Measurements from ENCODE around the gene CFAP206. TPM values are rescaled to one million over a fixed set of nuclear protein-coding genes. Genes with fewer than 3 reads are reported as not detected.

CFAP206 gene
- total and polyA plus RNA-seq, 2 donors (not counting 1 experiment from before 2014, with no cell fraction given): not detected

- H3K27me3 ChIP-seq (replicated peaks in 1 of 4; ENCODE audit: control extremely low read depth in 1 of 4, control insufficient read depth in 3 of 4, insufficient read depth in 4 of 4, low read length in 3 of 4): no peaks in the 10 kb centered on the region
- H3K4me3 ChIP-seq (ENCODE audit: control extremely low read depth in 1 of 5, extremely low read depth in 1 of 5, insufficient read depth in 1 of 5, low read depth in 2 of 5, low read length in 4 of 5): no peak overlapping the region
- WGBS (ENCODE audit: insufficient coverage): 56% methylated on average over 1 of the region's 3 CpGs
- Mint-ChIP-seq H3K27ac (no peak overlapping the region), H3K9me3 (ENCODE audit: insufficient read depth) (no peaks in the 10 kb centered on the region), H3K4me1 (no peaks in the 10 kb centered on the region), H3K4me3 (no peak overlapping the region), H3K27me3 (peaks cover 21% of the 10 kb centered on the region)
- TF ChIP-seq CTCF (IDR thresholded peaks at IDR 0.05) (no peak), EZH2 (IDR thresholded peaks at IDR 0.05; ENCODE audit: borderline replicate concordance, insufficient read depth, low read depth, low read length, poor library complexity, severe bottlenecking) (no peak)
- POLR2A ChIA-PET: no interaction called here
- H2AFZ ChIP-seq (ENCODE audit: insufficient read depth, low read depth, low read length, poor library complexity, severe bottlenecking): no peak overlapping the region
- H3K79me2 ChIP-seq (ENCODE audit: control insufficient read depth, insufficient read depth, low read length): no peaks in the 10 kb centered on the region
- no peak overlapping the region for H3K9ac ChIP-seq (ENCODE audit: low read length)
- H3K9me3 ChIP-seq (ENCODE audit: control extremely low read depth in 1 of 3, control insufficient read depth in 2 of 3, insufficient read depth in 1 of 3, low read length in 2 of 3): peaks cover 0 to 3% (median 1%) of the 10 kb centered on the region in 3 donors
- H4K20me1 ChIP-seq (ENCODE audit: control insufficient read depth, insufficient read depth, low read length, poor library complexity, severe bottlenecking): no peaks in the 10 kb centered on the region
- no peaks in the 10 kb centered on the region for H3K36me3 ChIP-seq (replicated peaks in 1 of 2; ENCODE audit: control extremely low read depth in 1 of 2, control insufficient read depth in 1 of 2, extremely low read depth in 1 of 2, insufficient read depth in 2 of 2, low read length in 1 of 2)
- ATAC-seq (ENCODE audit: low read depth): no peak
- no peak overlapping the region for H3K27ac ChIP-seq (ENCODE audit: low read length in 2 of 2)
- H3K4me2 ChIP-seq (replicated peaks; ENCODE audit: low read depth, low read length, poor library complexity, severe bottlenecking): no peak overlapping the region
- no peak for DNase-seq
- CTCF ChIA-PET: no interaction called here
- intact Hi-C loops (cut with micrococcal nuclease): no loop called here
- H3K4me1 ChIP-seq (ENCODE audit: control insufficient read depth in 2 of 2, insufficient read depth in 2 of 2, low read length in 2 of 2): no peaks in the 10 kb centered on the region
These were observed 22.7 kb downstream of the CFAP206 start for GRCh38 chr6:87430499-87430898.

- no peak for TF ChIP-seq CTCF (IDR thresholded peaks at IDR 0.05)
- TF ChIP-seq EZH2 (IDR thresholded peaks at IDR 0.05; ENCODE audit: borderline replicate concordance, insufficient read depth, low read depth, low read length, poor library complexity, severe bottlenecking): no peak
- Histone ChIP-seq H3K27ac (ENCODE audit: low read length in 2 of 2) (no peak overlapping the region), H3K4me2 (replicated peaks; ENCODE audit: low read depth, low read length, poor library complexity, severe bottlenecking) (no peak overlapping the region), H4K20me1 (ENCODE audit: control insufficient read depth, insufficient read depth, low read length, poor library complexity, severe bottlenecking) (no peaks in the 10 kb centered on the region), H3K36me3 (replicated peaks in 1 of 2; ENCODE audit: control extremely low read depth in 1 of 2, control insufficient read depth in 1 of 2, extremely low read depth in 1 of 2, insufficient read depth in 2 of 2, low read length in 1 of 2) (no peaks in the 10 kb centered on the region), H3K27me3 (replicated peaks in 1 of 4; ENCODE audit: control extremely low read depth in 1 of 4, control insufficient read depth in 3 of 4, insufficient read depth in 4 of 4, low read length in 3 of 4) (no peaks in the 10 kb centered on the region), H3K9me3 (ENCODE audit: control extremely low read depth in 1 of 3, control insufficient read depth in 2 of 3, insufficient read depth in 1 of 3, low read length in 2 of 3) (peaks cover 0 to 5% (median 1%) of the 10 kb centered on the region in 3 donors), H2AFZ (ENCODE audit: insufficient read depth, low read depth, low read length, poor library complexity, severe bottlenecking) (no peak overlapping the region), H3K79me2 (ENCODE audit: control insufficient read depth, insufficient read depth, low read length) (no peaks in the 10 kb centered on the region), H3K9ac (ENCODE audit: low read length) (no peak overlapping the region), H3K4me3 (ENCODE audit: control extremely low read depth in 1 of 5, extremely low read depth in 1 of 5, insufficient read depth in 1 of 5, low read depth in 2 of 5, low read length in 4 of 5) (no peak overlapping the region), H3K4me1 (ENCODE audit: control insufficient read depth in 2 of 2, insufficient read depth in 2 of 2, low read length in 2 of 2) (no peaks in the 10 kb centered on the region)
- DNase-seq (no peak), ATAC-seq (ENCODE audit: low read depth) (no peak)
- ChIA-PET CTCF (no interaction called here), POLR2A (no interaction called here)
- Mint-ChIP-seq H3K4me1 (no peaks in the 10 kb centered on the region), H3K9me3 (ENCODE audit: insufficient read depth) (no peaks in the 10 kb centered on the region), H3K27ac (no peak overlapping the region), H3K4me3 (no peak overlapping the region), H3K27me3 (peaks cover 21% of the 10 kb centered on the region)
- WGBS (ENCODE audit: insufficient coverage): 93% methylated on average over 3 of the region's 5 CpGs
- intact Hi-C loops (cut with micrococcal nuclease): no loop called here
These were observed 23.5 kb downstream of the CFAP206 start for GRCh38 chr6:87431263-87431662.
